HG02938 (cell line): ENCODE results near the gene CENPP.

Source experiments
- ATAC-seq: cut with Tn5 transposase; IDR thresholded peaks from one replicate; pipeline ENCODE4 v1.9.1; 2021; ENCODE audit warnings: mild to moderate bottlenecking, moderate library complexity; ENCODE audit not compliant: unreplicated experiment

The CENPP gene

DNA sequence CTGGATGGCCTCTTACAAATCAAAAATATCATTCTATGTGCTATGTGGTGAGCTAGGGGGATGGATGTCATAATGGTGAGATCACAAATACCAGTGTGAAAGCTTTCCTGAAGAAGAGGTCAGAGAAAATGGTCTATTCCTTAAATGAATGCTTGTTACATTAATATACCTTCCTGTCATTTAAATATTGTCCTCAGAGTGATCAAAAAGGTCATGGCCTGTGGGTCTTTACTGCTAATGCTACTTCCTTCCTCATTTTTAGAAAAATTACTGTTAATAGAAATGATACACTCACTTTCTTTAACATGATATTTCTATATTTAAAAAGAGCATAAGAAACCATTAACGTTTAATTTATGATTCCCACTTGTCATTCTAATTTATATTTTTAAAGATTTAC is 88.8 kb downstream of the CENPP start:
- no peak for ATAC-seq

DNA sequence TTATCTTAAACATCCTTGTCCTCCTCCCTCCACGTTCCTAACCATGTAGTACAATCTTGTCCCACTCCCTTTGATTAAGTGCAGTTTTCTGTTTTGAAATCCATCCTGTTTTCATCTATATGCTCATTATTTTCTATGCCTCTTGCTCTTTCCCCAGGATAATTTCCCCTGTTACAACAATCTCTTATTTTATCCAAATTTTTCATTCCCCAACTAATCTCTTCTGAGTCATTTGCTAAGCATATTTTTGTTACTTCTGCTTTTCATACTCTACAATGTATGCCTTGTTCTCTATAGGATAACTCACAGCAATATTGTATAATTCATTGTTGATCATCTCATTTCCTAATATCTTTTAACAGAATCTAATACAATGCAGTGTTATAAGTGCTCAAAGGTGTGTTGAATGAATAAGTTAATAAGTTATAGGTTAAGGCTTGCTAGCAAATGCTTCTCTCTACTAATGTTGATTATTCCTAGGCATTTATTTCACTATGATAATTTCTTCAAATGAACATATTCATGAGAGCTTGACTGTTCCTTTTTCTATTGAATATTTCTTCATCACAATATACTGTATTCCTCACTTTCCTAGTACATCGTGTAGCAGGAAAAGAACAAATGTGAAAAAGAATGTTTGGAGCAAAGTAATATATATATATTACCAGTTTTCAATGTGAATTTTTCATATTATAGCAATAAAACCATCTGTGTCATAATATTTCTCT is 97.0 kb downstream of the CENPP start:
- no peak for ATAC-seq

DNA sequence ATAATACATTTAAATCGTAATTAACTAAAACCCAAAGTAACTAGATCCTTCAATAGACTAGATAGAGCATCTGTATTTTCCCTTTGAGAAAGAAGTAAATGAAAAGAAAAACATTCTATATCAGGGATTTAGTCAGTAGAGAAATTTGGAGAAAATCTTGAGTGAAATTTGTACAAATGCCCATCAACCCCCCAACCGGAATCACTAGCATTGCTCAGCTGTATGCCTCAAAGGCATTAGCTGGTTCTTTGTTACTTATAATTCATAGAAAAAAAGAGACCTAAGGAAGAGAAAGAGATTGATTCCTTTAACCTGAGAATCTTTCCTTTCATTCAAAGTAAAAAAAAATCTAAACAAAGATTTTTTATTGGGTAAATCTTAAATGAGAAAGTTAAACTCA is 97.9 kb downstream of the CENPP start:
- no peak for ATAC-seq

DNA sequence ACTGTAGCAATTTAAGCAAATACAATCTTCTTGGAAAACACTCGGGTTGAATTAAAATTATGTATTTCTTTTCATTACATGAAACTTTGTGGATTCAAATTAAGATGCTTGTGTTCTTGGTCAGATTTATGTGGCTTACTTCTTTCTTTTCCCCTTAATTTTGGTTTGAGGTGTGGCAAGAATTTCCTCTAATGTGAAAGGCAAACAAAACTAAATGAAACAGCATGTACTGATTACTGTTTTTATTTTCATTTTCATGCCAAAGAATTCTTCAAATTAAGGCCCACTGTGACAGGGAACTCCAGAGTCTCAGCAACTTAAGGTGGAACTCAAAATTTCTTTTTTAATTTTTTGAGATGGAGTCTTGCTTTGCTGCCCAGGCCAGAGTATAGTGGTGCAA is 98.6 kb downstream of the CENPP start, which contains the start of gene OMD:
TSS of gene OMD (minus strand) at position 132 of the 400 bp plus-strand sequence. CDS start 6,913 bp downstream, outside the sequence.
- ATAC-seq, result no peak

DNA sequence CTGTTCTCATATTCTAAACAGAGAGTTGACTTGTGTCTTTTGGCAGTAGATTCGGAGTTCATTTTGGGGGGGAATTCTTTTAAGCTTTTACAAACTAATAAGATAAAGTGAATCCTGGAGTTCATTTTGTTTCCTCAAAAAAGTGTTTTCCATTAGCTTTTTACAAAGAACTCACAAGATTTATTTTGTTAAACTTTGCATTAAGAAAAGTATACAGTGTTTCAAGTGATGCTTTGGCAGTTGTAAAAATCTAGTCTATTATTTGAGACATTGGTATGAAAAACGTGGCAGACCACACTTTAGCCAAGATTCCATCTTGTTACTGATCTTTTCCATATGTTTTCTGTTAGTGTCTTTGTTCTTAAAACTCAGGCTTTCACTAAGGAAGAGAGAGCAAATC is 99.7 kb downstream of the CENPP start:
- no peak for ATAC-seq

DNA sequence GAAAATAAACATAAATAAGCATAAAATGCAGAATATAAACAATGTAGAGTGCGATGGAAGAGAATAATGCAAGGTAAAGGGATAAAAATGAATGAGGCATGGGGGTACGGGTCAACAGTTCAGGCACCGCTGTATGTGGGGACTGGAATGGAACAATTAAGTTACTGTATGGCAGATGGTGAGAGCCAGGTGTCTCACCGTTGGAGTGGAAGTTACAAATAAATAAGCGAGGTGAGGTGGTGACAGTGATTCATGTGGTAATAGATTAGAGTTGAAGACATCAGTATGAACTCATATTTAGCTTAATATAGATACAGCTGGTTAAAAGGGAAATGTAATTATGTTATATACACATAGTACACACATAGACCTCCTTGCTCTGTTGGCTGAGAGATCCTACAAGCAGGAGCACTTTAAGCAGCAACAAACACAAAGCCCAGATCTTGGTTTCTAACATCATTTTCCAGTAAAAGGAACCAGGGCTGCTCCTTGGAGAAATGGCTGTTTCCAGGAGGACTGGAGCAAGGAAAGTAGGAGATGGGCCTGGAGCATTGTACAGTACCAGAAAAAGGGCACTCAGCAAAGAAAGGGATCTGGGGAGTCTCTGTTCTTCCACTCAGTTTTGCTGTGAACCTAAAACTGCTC is 100.9 kb downstream of the CENPP start:
- ATAC-seq, result no peak

DNA sequence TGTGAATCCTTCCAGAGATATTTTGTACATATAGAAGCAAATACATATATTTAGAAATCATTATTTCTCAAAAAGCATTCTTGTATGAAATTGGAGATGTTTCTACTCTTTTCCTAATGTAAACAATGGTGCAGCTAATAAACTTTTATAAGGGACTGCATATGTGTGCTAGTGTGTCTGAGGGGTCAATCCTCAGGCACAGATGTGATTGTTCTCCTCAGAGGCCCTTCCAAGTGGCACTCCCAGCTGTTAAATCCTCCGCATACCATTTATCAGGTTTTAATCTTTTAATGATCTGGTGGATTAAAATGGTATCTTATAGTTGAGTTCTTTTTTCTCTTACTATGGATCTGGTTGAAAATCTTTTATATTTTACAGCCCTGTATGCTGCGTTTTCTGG is 104.1 kb downstream of the CENPP start:
- ATAC-seq, result no peak

DNA sequence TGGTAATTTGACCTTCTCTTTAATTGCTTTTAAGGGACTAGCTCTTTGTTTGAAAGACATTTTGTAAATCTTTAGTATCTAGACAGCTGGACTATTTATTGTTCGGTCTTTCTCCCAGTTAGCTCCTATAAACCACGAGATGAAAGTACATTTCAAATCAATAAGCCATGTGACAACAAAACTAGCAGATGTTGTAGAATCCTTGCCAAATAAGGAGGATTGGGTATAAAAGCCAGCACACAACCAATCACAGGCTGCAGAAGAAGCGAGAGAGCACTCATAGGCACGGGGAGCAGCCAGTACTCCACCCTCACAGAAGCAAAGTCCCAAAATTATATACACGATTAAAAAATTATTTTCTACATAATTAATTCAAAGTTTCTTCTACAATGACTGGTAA is 106.6 kb downstream of the CENPP start:
- ATAC-seq, result no peak

DNA sequence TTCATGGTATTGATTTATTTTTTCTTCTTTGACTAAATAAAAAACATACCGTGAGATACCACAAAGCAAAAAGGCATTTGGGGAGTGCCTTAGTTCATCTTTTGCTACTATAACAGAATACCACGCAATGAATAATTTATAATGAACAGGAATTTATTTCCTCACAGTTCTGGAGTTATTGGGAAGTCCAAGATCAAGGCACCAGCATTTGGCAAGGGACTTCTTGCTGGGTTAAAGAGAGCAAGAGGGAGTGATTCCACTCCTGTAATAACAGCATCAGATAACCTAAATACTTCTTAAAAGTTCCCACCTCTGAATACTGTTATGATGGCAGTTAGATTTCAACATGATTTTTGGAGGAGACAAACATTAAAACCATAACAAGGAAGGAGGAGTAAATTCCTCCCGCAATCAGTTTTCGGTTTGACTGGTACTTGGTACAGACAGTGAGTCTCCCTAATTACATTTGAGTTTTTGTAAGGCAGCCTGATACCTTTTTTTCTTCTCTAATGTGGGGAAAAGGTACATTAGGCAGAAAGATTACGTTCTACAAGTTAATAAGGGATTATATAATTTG is 107.3 kb downstream of the CENPP start:
- ATAC-seq, result no peak

DNA sequence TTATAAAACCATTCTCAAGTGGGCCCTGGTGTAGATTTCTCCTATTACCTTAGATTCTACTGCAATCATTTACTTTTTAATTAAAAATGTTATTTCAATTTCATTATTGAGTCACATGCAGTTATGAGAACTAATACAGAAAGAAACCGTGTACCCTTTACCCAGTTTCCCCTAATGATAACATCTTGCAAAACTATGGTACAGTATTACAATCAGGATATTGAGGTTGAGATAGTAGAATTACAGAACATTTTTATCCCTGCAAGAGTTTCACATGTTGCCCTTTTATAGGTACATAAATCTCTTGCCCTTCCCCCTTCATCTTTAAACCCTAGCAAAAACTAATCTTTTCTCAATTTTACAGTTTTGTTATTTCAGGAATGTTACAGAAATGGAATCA is 109.5 kb downstream of the CENPP start:
- no peak for ATAC-seq

DNA sequence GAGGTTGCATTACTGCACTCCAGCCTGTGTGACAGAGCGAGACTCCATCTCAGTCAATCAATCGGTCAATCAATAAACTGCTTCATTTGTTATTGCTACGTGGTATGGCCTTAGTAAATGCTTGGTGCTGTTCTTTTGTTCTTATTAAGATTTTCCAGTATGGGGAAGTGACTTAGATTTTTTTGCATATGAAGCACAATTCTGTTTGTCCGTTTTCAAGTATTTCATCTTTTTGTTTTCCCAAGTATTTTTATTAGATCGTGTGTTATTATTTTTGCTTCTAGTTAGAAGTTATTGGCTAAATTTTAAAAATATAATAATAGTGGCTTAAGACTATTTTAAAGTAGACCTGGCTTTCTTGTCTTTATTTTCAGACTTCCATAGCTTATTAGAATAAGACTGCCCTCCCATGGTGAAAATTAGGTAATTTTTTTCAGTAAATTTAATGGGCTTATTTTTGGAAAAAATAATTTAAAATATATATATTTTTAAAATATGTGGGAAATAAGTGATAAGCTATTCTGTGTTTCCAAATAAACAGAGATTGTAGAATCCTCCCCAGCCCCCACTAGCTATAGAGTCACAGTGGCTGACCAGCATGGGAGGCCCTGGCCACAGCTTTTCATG is 113.3 kb downstream of the CENPP start:
- no peak for ATAC-seq

DNA sequence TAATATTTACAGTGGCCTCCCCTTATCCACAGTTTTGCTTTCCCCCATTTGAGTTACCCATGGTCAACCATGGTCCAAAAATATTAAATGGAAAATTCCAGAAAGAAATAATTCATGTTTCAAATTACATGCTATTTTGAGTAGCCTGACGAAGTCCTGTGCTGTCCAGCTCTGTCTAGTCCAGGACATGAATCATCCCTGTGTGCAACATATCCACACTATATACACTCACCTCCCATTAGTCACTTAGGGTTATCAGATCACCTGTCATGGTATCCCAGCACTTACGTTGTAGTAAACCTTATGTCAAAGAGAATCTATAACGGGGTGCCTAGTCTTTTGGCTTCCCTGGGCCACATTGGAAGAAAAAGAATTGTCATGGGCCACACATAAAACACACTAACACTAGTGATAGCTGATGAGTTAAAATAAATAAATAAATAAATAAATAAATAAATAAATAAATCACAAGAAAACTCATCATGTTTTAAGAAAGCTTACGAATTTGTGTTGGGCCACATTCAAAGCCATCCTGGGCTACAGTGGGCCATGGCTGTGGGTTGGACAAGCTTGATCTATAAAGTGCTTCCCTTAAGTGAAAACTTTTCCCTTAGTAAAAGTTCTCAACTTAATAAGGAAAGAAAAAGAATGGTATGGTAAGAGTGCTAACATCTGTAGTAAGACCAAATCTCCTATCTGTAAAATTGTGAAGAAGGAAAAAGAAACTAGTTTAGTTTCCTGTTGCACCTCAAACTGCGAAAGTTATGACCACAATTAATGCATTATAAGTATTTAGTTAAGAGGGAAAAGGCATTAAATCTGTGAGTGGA is 114.4 kb downstream of the CENPP start:
- no peak for ATAC-seq

DNA sequence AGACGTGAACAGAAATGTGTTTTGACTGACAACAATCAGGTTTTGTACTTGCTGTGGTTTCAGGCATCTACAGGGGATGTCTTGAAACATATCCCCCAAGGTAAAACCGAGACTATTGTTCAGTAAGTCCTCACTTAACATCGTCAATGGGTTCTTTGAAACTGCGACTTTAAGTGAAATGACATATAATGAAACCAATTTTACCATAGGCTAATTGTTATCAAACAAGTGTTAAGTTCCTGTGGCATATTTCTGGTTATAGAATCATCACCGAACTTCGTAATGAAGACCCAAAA is 114.9 kb downstream of the CENPP start:
- ATAC-seq, result no peak

DNA sequence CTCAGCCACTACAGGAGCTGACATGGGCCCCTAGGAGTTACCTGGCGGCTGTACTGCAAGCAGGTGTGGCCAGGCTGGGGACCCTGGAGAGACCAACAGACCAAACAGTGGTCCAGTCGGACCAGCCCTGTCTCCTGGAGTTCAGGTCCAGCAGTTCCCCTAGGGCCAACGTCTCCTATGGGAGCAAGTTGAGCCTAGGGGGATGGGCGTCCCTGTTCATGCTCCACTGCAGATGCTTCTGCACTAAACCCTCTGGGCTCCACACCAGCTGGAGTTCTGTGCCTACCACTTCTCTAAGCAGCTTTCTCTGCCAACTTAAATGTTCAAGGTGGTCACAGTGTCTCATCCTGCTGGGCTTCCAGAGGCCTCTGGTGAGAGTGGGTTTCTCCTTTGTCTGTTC is 119.1 kb downstream of the CENPP start:
- ATAC-seq, result no peak

DNA sequence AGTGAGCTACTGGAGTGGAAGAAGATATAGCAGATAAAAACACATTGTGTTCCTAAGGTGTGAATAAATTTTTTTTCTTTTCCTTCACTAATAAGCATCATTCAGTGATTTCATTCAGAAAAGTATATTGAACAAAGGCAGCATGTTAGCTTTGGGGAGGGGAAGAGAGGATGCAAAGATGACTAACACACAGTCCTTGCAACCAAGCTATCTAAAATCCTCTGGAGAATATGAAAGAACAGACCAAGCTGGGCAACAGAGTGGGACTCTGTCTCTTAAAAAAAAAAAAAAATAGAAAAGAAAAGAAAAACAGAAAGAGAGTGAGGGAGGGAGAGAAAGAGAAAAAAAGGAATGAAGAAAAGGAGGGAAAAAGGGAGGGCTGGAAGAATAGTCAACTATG is 120.8 kb downstream of the CENPP start:
- no peak for ATAC-seq

DNA sequence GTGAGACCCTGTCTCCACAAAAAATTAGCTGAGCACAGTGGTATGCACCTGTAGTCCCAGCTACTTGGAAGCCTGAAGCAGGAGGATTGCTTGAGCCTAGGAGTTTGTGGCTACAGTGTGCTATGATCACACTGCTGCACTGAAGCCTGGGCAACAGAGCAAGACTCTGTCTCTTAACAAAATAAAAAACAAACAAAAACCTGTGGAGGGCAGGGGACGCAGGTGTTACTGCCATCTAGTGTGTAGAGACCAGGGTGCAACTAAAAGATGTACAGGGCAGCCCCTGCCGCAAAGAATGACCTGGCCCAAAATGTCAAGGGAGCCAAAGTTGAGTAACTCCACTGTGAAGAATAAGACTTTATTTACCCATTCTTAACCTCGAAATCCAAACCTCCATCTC is 129.5 kb downstream of the CENPP start:
- no peak for ATAC-seq

DNA sequence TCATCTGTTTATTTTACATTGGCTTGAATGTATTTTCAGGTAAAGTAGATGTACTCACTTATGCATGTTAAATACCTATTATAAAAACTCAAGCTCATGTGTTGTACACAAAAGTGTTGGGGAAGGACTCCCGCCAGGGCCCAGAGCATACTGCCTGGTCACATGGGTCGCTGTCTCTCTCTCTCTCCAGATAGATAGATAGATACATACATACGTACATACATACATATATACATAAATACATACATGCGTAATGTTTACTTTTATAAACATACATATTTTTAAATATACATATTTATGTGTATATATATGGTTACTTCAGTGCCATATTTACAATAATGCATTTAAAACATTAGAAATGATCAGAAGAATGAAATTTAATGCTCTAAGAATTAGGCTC is 131.8 kb downstream of the CENPP start:
- ATAC-seq, result no peak

DNA sequence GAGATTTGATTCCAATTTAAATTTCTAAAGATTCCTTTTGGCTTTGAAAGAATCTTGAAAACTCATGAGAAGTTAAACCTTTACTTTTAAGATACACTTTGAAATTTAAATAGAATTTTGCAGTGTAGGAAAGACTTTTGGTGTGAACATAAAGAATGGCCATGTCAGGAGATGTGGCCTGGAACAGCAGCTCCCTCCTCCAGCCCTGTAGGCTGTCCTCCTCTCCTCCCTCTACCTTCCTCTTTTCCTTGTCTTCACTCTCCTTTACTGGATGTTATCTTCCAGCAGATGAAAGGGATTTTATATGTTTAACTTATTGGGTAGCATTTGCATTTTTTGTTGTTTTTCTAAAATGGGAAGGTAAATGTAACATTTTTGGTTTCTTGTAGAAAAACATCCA is 137.6 kb downstream of the CENPP start:
- ATAC-seq, result no peak

DNA sequence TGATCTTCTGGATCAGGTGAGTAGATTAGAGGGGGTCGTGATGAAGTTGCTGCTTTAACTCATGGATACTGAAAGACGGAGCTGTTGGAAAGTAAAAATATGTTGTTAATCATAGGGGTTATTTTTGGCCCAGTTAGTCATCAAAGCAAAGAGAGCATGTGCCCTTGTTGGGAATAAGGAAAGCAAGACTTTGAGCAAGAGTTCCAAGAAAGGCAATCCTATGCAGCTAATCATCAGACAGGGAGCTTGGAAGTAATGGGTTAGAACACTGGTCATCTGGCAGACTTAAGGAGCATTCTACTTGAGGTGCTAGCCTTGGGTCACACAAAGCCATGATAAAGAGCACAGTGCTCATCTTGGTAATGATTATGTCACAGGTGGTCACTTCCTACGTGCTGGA is 138.2 kb downstream of the CENPP start:
- ATAC-seq, result no peak

DNA sequence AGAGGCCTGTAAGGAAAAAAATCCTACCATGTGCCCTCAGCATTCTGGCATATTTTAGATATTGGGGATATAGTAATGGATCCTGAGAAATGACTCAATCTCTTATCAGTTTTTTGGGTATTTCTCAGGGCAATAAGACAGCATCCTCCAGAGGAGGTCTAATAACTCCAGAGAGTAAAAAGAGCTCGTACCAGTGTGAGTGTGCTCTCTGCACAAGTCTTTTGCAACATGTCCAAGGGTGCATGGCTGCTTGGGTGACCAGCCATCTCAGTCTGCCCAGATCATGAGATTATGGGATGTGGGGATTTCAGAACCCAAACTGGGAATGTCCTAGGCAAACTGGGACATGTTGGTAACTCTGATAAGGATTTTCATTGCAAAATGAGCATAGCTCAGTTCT is 141.3 kb downstream of the CENPP start:
- ATAC-seq, result no peak

DNA sequence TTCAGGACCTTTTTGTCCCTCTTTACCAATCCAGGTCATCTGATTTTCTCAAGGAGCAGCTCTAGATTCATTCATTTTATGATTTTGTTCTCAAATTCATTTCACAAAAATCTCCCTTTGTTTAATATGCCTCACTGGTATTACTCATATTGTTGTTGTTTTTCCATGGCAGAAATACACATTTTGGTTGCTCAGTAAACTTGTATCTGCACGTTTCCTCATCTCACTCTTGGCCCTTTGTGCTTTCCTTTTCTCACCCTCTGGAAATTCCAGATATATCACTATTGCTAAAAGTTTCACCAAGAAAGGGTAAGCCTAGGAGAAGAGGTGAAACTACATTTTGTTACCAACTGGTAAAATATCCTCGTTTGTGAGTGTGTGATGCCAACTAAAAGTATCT is 141.8 kb downstream of the CENPP start:
- ATAC-seq, result no peak
